ENCODE data around the gene MED12L. TPM values are rescaled to one million over a fixed set of nuclear protein-coding genes. Genes with fewer than 3 reads are reported as not detected.

MED12L gene
- polyA plus RNA-seq, 1 donor from 2014 or later, result 28.5 TPM

DNA sequence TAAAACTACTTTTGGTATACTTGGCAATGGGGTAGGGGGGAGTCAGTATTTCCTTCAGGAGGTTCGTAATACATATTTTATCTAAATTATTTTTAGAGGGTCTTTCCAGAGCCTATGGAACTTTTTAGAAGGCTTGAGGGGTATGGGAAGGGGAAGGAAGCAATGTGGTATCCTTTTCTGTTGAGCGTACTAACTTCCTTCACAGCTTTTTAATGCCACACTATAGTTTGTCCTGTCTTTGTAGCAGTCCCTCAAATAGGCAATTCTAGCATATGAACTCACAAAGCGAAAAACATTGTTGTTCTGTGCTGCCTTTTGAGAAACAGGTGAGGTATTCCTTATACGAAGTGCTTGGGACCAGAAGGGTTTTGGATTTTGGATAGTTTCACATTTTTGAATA is 266.2 kb downstream of the MED12L start:
- no peaks in the 10 kb centered on the region for H3F3A ChIP-seq (ENCODE audit: insufficient read depth, low read length, poor library complexity, severe bottlenecking)
- no peak overlapping the region for H2AFZ ChIP-seq (ENCODE audit: low read depth, low read length)
- H3K27me3 ChIP-seq (ENCODE audit: insufficient read depth, low read depth, low read length), result no peaks in the 10 kb centered on the region
- H3K4me2 ChIP-seq (ENCODE audit: low read length), result no peak overlapping the region
- no peaks in the 10 kb centered on the region for H4K20me1 ChIP-seq (ENCODE audit: insufficient read depth)
- peaks cover 5% of the 10 kb centered on the region for H3K36me3 ChIP-seq (ENCODE audit: insufficient read depth, low read length)
- no peak overlapping the region for H3K4me3 ChIP-seq (ENCODE audit: low read length)
- TF ChIP-seq POLR2AphosphoS5 (IDR thresholded peaks at IDR 0.05), result no peak
- TF ChIP-seq MXI1 (conservative IDR thresholded peaks at IDR 0.05; ENCODE audit: poor library complexity, severe bottlenecking), result no peak
- TF ChIP-seq, protein P1, sequence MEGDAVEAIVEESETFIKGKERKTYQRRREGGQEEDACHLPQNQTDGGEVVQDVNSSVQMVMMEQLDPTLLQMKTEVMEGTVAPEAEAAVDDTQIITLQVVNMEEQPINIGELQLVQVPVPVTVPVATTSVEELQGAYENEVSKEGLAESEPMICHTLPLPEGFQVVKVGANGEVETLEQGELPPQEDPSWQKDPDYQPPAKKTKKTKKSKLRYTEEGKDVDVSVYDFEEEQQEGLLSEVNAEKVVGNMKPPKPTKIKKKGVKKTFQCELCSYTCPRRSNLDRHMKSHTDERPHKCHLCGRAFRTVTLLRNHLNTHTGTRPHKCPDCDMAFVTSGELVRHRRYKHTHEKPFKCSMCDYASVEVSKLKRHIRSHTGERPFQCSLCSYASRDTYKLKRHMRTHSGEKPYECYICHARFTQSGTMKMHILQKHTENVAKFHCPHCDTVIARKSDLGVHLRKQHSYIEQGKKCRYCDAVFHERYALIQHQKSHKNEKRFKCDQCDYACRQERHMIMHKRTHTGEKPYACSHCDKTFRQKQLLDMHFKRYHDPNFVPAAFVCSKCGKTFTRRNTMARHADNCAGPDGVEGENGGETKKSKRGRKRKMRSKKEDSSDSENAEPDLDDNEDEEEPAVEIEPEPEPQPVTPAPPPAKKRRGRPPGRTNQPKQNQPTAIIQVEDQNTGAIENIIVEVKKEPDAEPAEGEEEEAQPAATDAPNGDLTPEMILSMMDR (IDR thresholded peaks at IDR 0.05; ENCODE audit: poor library complexity, severe bottlenecking), result no peak
- no peak for TF ChIP-seq RAD21 (conservative IDR thresholded peaks at IDR 0.05)
- no peak for TF ChIP-seq SMC3 (conservative IDR thresholded peaks at IDR 0.05; ENCODE audit: poor library complexity)
- no peak for TF ChIP-seq EZH2 (IDR thresholded peaks at IDR 0.05; ENCODE audit: borderline replicate concordance, insufficient read depth, low read length, poor library complexity, severe bottlenecking)
- no peaks in the 10 kb centered on the region for H3K9me3 ChIP-seq (ENCODE audit: low read length)
- H3K27ac ChIP-seq (ENCODE audit: low read length), result no peak overlapping the region
- H3K79me2 ChIP-seq (replicated peaks; ENCODE audit: insufficient read depth, low read length), result no peaks in the 10 kb centered on the region
- H3K9ac ChIP-seq (ENCODE audit: low read length), result no peak overlapping the region
- H3K9me2 ChIP-seq (ENCODE audit: insufficient read depth, low read length), result no peaks in the 10 kb centered on the region

DNA sequence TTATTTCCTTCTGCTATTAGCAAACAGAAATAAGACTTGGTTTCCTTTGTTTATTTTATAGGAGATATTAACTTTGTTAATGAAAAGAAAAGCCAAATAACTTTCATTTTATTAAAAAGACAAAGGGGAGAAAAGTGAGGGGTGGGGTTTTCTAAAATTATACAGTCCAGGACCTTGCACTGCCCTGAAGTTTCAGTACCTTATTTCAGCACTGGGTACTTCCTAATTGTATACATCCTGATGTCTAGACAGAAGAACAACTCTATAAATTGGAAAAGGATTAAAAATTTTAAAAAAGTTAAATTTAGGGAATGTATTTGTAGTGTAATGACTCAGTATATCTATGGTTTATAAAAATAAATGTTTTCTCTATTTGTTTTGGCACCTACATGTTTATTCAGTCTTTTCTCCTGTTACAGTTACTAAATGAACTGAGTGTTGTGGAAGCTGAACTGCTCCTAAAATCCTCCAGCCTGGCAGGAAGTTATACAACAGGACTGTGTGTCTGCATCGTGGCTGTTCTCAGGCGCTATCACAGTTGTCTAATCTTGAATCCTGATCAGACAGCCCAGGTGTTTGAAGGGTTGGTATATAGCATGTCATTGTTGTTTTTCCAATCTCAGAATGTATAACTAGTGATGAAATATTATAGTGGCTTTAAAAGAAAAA is 271.5 kb downstream of the MED12L start:
- Histone ChIP-seq H3K79me2 (replicated peaks; ENCODE audit: insufficient read depth, low read length) (no peaks in the 10 kb centered on the region), H3K27me3 (ENCODE audit: insufficient read depth, low read depth, low read length) (no peaks in the 10 kb centered on the region), H2AFZ (ENCODE audit: low read depth, low read length) (no peak overlapping the region), H3K9ac (ENCODE audit: low read length) (no peak overlapping the region), H3K9me2 (ENCODE audit: insufficient read depth, low read length) (no peaks in the 10 kb centered on the region), H3K4me2 (ENCODE audit: low read length) (no peak overlapping the region), H3K36me3 (ENCODE audit: insufficient read depth, low read length) (peaks cover 5% of the 10 kb centered on the region), H3K27ac (ENCODE audit: low read length) (no peak overlapping the region), H3K9me3 (ENCODE audit: low read length) (no peaks in the 10 kb centered on the region), H3K4me3 (ENCODE audit: low read length) (no peak overlapping the region), H3F3A (ENCODE audit: insufficient read depth, low read length, poor library complexity, severe bottlenecking) (no peaks in the 10 kb centered on the region), H4K20me1 (ENCODE audit: insufficient read depth) (no peaks in the 10 kb centered on the region)
- TF ChIP-seq RAD21 (conservative IDR thresholded peaks at IDR 0.05) (no peak), TAF1 (IDR thresholded peaks at IDR 0.05; ENCODE audit: low read depth) (no peak), MXI1 (conservative IDR thresholded peaks at IDR 0.05; ENCODE audit: poor library complexity, severe bottlenecking) (no peak), EZH2 (IDR thresholded peaks at IDR 0.05; ENCODE audit: borderline replicate concordance, insufficient read depth, low read length, poor library complexity, severe bottlenecking) (no peak), POLR2AphosphoS5 (IDR thresholded peaks at IDR 0.05) (no peak), SMC3 (conservative IDR thresholded peaks at IDR 0.05; ENCODE audit: poor library complexity) (no peak), REST (IDR thresholded peaks at IDR 0.05; ENCODE audit: borderline replicate concordance) (no peak), EP300 (conservative IDR thresholded peaks at IDR 0.05; ENCODE audit: poor library complexity, severe bottlenecking) (no peak)
- TF ChIP-seq, protein P1 (IDR thresholded peaks at IDR 0.05; ENCODE audit: poor library complexity, severe bottlenecking), result no peak
